ENCODE measurements around the gene STRAP. TPM values are rescaled to one million over a fixed set of nuclear protein-coding genes. Genes with fewer than 3 reads are reported as not detected.

STRAP gene
- total and polyA plus RNA-seq, 2 of the 13 experiments (the other 11 are each of a cell fraction or from before 2014, with no cell fraction given), result 66.9 to 118 TPM

DNA sequence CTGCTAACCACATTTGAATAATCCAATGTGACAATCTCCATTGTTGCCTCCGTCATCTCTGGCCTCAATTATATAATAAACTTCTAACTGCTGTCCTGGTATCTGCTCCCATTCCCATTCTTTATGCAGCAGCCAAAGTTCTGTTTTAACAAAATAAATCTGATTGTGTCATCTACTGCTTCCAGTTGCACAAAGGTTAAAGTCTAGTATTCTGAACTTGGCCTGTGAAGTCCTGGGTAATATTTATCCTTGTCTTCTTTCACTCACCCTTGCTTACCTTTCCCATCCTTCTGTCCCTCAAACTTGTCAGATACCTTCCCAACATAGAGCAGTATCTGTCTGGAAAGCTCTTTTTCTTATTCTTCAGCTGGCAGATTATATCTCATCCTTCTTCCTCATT is 19.3 kb upstream of the STRAP start (continued):
- TF ChIP-seq, protein P1, sequence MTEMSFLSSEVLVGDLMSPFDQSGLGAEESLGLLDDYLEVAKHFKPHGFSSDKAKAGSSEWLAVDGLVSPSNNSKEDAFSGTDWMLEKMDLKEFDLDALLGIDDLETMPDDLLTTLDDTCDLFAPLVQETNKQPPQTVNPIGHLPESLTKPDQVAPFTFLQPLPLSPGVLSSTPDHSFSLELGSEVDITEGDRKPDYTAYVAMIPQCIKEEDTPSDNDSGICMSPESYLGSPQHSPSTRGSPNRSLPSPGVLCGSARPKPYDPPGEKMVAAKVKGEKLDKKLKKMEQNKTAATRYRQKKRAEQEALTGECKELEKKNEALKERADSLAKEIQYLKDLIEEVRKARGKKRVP (CRISPR knock-in tag; IDR thresholded peaks at IDR 0.05), result no peak
- TF ChIP-seq ZNF280D (CRISPR knock-in tag; IDR thresholded peaks at IDR 0.05) (0 out of 2 replicates have a peak, but pooled peaks have one; percentile 23), ZNF724P (CRISPR knock-in tag; IDR thresholded peaks at IDR 0.05; ENCODE audit: borderline replicate concordance) (no peak), RAD21 (CRISPR knock-in tag; IDR thresholded peaks at IDR 0.05) (no peak), ZBTB40 (IDR thresholded peaks at IDR 0.05) (no peak), ZBTB40 (CRISPR knock-in tag; IDR thresholded peaks at IDR 0.05) (no peak), ZNF891 (CRISPR knock-in tag; IDR thresholded peaks at IDR 0.05) (no peak), TP53 (CRISPR knock-in tag; conservative IDR thresholded peaks at IDR 0.05) (no peak), TOE1 (CRISPR knock-in tag; IDR thresholded peaks at IDR 0.05) (no peak), JUND (CRISPR knock-in tag; IDR thresholded peaks at IDR 0.05) (no peak), SAP130 (CRISPR knock-in tag; IDR thresholded peaks at IDR 0.05; ENCODE audit: low read depth) (peak; percentile 57), ZNF230 (CRISPR knock-in tag; IDR thresholded peaks at IDR 0.05) (no peak), TBX3 (IDR thresholded peaks at IDR 0.05; ENCODE audit: borderline replicate concordance) (no peak), ZFAT (CRISPR knock-in tag; conservative IDR thresholded peaks at IDR 0.05) (no peak), NFIB (CRISPR knock-in tag; IDR thresholded peaks at IDR 0.05; ENCODE audit: borderline replicate concordance) (no peak), ZNF761 (CRISPR knock-in tag; conservative IDR thresholded peaks at IDR 0.05) (no peak), ZNF331 (CRISPR knock-in tag; IDR thresholded peaks at IDR 0.05) (peak; percentile 27; the same call in 1 of the 2 replicates), HNRNPLL (IDR thresholded peaks at IDR 0.05; ENCODE audit: low read depth, low read length, poor library complexity, severe bottlenecking) (no peak)

Data from HepG2 (cell line).